Suprapubic skin (tissue), 4 donors: ENCODE data around the gene GOLM1. TPM values are rescaled to one million over a fixed set of nuclear protein-coding genes. Genes with fewer than 3 reads are reported as not detected.
"Not testable (repeated sequence)": the region's sequence is repeated elsewhere in the genome, so short reads cannot be mapped to it uniquely, and the experiment has no call there.

Experiments
- DNase-seq, 2 donors: peaks; one replicate each; pipeline ENCODE4 v3.0.0-alpha.2; 2019; ENCODE audit warnings: low spot score in 2 of 2
- H3K27ac ChIP-seq: fragments of 200-600 bp; sonication (generic); one replicate; pipeline ENCODE4 v1.5.1; 2019
- H3K27me3 ChIP-seq: fragments of 200-600 bp; sonication (generic); one replicate; pipeline ENCODE4 v1.5.1; 2019
- H3K36me3 ChIP-seq: fragments of 200-600 bp; sonication (generic); one replicate; pipeline ENCODE4 v1.5.1; 2019
- H3K4me1 ChIP-seq: fragments of 200-600 bp; sonication (generic); one replicate; pipeline ENCODE4 v1.5.1; 2019
- H3K4me3 ChIP-seq: fragments of 200-600 bp; sonication (generic); one replicate; pipeline ENCODE4 v1.5.1; 2019; ENCODE audit warnings: mild to moderate bottlenecking
- H3K9me3 ChIP-seq: fragments of 200-600 bp; sonication (generic); one replicate; pipeline ENCODE4 v1.5.1; 2019
- CTCF ChIP-seq, 2 donors: fragments of 200-600 bp in 1 of 2; fragments of 450-650 bp in 1 of 2; sonication (generic) in 1 of 2; IDR thresholded peaks; one replicate each; pipeline ENCODE4 v1.5.1; 2016 to 2019; ENCODE audit warnings: antibody characterized with exemption in 2 of 2, mild to moderate bottlenecking in 1 of 2, moderate library complexity in 1 of 2
- EP300 ChIP-seq: sonication (generic); formaldehyde crosslinking; IDR thresholded peaks from one replicate; pipeline ENCODE4 v1.6.1; 2017; ENCODE audit warnings: antibody characterized with exemption
- POLR2A ChIP-seq, 2 donors: fragments of 450-650 bp; IDR thresholded peaks; one replicate each; pipeline ENCODE4 v1.6.1; 2017; ENCODE audit warnings: antibody characterized with exemption in 2 of 2, mild to moderate bottlenecking in 2 of 2, moderate library complexity in 2 of 2
- POLR2AphosphoS5 ChIP-seq, 3 donors: sonication (generic); formaldehyde crosslinking; IDR thresholded peaks; one replicate each; pipeline ENCODE4 v1.6.1; 2017; ENCODE audit warnings: antibody characterized with exemption in 3 of 3
- WGBS: methylation state at CpG from one replicate; pipeline ENCODE4 v1.1.5; 2018; 5-methylcytosine and 5-hydroxymethylcytosine counted together
- total RNA-seq, 4 donors: library from RNA; depleted of rRNA; stranded (reverse); fragments of >200 nt; gene quantifications; one replicate each; pipeline ENCODE4 v1.1.0, GENCODE V29; 2016

Gene GOLM1
- total RNA-seq, 4 donors from 2014 or later = 6.6 to 10.6 (median 10.3) TPM

GRCh38 chr9:86061972-86062739, 37.2 kb downstream of the GOLM1 start:
- TF ChIP-seq POLR2A (IDR thresholded peaks at IDR 0.05) (no peak), CTCF (IDR thresholded peaks at IDR 0.05) (no peak), POLR2AphosphoS5 (IDR thresholded peaks at IDR 0.05) (no peak), EP300 (no peak)
- Histone ChIP-seq H3K36me3 (no peaks in the 10 kb centered on the region), H3K27me3 (no peaks in the 10 kb centered on the region), H3K9me3 (no peaks in the 10 kb centered on the region), H3K4me1 (no peaks in the 10 kb centered on the region), H3K27ac (no peak overlapping the region), H3K4me3 (no peak overlapping the region)
- DNase-seq = no peak
- WGBS = 72% methylated on average over 11 of the region's 11 CpGs

- Histone ChIP-seq H3K9me3 (no peaks in the 10 kb centered on the region), H3K27ac (no peak overlapping the region), H3K27me3 (no peaks in the 10 kb centered on the region), H3K36me3 (no peaks in the 10 kb centered on the region), H3K4me3 (no peak overlapping the region), H3K4me1 (no peaks in the 10 kb centered on the region)
- WGBS = 83% methylated on average over 8 of the region's 13 CpGs
- DNase-seq = peak in 1 of 2 donors; percentile 52
- TF ChIP-seq EP300 (no peak), CTCF (IDR thresholded peaks at IDR 0.05) (no peak), POLR2A (IDR thresholded peaks at IDR 0.05) (no peak), POLR2AphosphoS5 (IDR thresholded peaks at IDR 0.05) (no peak)
Measured at GRCh38 chr9:86057491-86057890, 41.9 kb downstream of the GOLM1 start.

- peak in 1 of 2 donors; percentile 15 for DNase-seq
- no peak overlapping the region for H3K4me3 ChIP-seq
- no peaks in the 10 kb centered on the region for H3K36me3 ChIP-seq
- TF ChIP-seq POLR2A (IDR thresholded peaks at IDR 0.05) (no peak), EP300 (no peak), CTCF (IDR thresholded peaks at IDR 0.05) (no peak), POLR2AphosphoS5 (IDR thresholded peaks at IDR 0.05) (no peak)
- no peaks in the 10 kb centered on the region for H3K9me3 ChIP-seq
- H3K4me1 ChIP-seq = no peaks in the 10 kb centered on the region
- H3K27ac ChIP-seq = no peak overlapping the region
- no peaks in the 10 kb centered on the region for H3K27me3 ChIP-seq
- WGBS = 70% methylated on average over 3 of the region's 3 CpGs
Measured at GRCh38 chr9:86054695-86055094, 44.7 kb downstream of the GOLM1 start.

- no peaks in the 10 kb centered on the region for H3K27me3 ChIP-seq
- 89% methylated on average over 21 of the region's 21 CpGs for WGBS
- H3K36me3 ChIP-seq = no peaks in the 10 kb centered on the region
- H3K4me1 ChIP-seq = no peaks in the 10 kb centered on the region
- no peaks in the 10 kb centered on the region for H3K9me3 ChIP-seq
- DNase-seq = no peak
- no peak overlapping the region for H3K27ac ChIP-seq
- no peak overlapping the region for H3K4me3 ChIP-seq
- no peak for TF ChIP-seq CTCF (IDR thresholded peaks at IDR 0.05)
- no peak for TF ChIP-seq POLR2AphosphoS5 (IDR thresholded peaks at IDR 0.05)
- no peak for TF ChIP-seq POLR2A (IDR thresholded peaks at IDR 0.05)
- no peak for TF ChIP-seq EP300
Measured at GRCh38 chr9:86052556-86053468, 46.5 kb downstream of the GOLM1 start.

- WGBS = 90% methylated on average over 7 of the region's 7 CpGs
- H3K36me3 ChIP-seq, H3K27ac ChIP-seq, H3K9me3 ChIP-seq, DNase-seq, H3K4me3 ChIP-seq, H3K27me3 ChIP-seq, H3K4me1 ChIP-seq: not testable (repeated sequence)
Measured at GRCh38 chr9:86048018-86048742, 51.2 kb downstream of the GOLM1 start.
